ENCODE data around the gene TMEM72.

The TMEM72 gene

GRCh38 chr10:44958196-44958897 lies 47.2 kb downstream of the TMEM72 start:
- DNase-seq (ENCODE audit: low spot score): no peak
- no peak for TF ChIP-seq CTCF (IDR thresholded peaks at IDR 0.05; ENCODE audit: extremely low read depth, missing control alignments)

GRCh38 chr10:44958898-44959246 lies 47.7 kb downstream of the TMEM72 start:
- DNase-seq (ENCODE audit: low spot score): no peak
- TF ChIP-seq CTCF (IDR thresholded peaks at IDR 0.05; ENCODE audit: extremely low read depth, missing control alignments): no peak

- peak; percentile 98 for DNase-seq (ENCODE audit: low spot score)
- TF ChIP-seq CTCF (IDR thresholded peaks at IDR 0.05; ENCODE audit: extremely low read depth, missing control alignments): no peak
Measured at GRCh38 chr10:44959247-44960087, 48.3 kb downstream of the TMEM72 start, which contains the start of gene RASSF4. Gene RASSF4, plus strand, starts transcription at chr10:44959802. Its CDS starts 10,401 bp downstream, at chr10:44970203.

GRCh38 chr10:44960088-44960460 lies 48.9 kb downstream of the TMEM72 start:
- TF ChIP-seq CTCF (IDR thresholded peaks at IDR 0.05; ENCODE audit: extremely low read depth, missing control alignments): no peak
- DNase-seq (ENCODE audit: low spot score): no peak

- no peak for DNase-seq (ENCODE audit: low spot score)
- TF ChIP-seq CTCF (IDR thresholded peaks at IDR 0.05; ENCODE audit: extremely low read depth, missing control alignments): no peak
Measured at GRCh38 chr10:44960482-44961229, 49.5 kb downstream of the TMEM72 start.

- DNase-seq (ENCODE audit: low spot score): no peak
- no peak for TF ChIP-seq CTCF (IDR thresholded peaks at IDR 0.05; ENCODE audit: extremely low read depth, missing control alignments)
Measured at GRCh38 chr10:44961230-44961571, 50.1 kb downstream of the TMEM72 start.

Measured in GM20000 (cell line).